Stimulated activated naive CD8-positive, alpha-beta T cell treated with anti-CD3 and anti-CD28 coated beads, Interleukin-15, Interleukin-2, amounts not matched to agents 100 ng/mL and 50 ng/mL, for 24 hours (primary cell): ENCODE results near the gene CD2.
A peak's percentile ranks its signal among the peaks of the same experiment; 100 is the strongest.

Source experiments
- H3K27ac Mint-ChIP-seq: one replicate; pipeline ENCODE4 v1.8.0; 2021; ENCODE audit warnings: mild to moderate bottlenecking, mixed read lengths
- H3K27me3 Mint-ChIP-seq: one replicate; pipeline ENCODE4 v1.8.0; 2021; ENCODE audit warnings: mixed read lengths
- H3K36me3 Mint-ChIP-seq: one replicate; pipeline ENCODE4 v1.8.0; 2021; ENCODE audit warnings: low read depth, mixed read lengths
- H3K4me1 Mint-ChIP-seq: one replicate; pipeline ENCODE4 v1.8.0; 2021; ENCODE audit warnings: low read depth, mixed read lengths
- H3K4me3 Mint-ChIP-seq: one replicate; pipeline ENCODE4 v1.8.0; 2021; ENCODE audit warnings: mild to moderate bottlenecking, mixed read lengths
- H3K9me3 Mint-ChIP-seq: one replicate; pipeline ENCODE4 v1.8.0; 2021; ENCODE audit warnings: mixed read lengths

The CD2 gene

DNA sequence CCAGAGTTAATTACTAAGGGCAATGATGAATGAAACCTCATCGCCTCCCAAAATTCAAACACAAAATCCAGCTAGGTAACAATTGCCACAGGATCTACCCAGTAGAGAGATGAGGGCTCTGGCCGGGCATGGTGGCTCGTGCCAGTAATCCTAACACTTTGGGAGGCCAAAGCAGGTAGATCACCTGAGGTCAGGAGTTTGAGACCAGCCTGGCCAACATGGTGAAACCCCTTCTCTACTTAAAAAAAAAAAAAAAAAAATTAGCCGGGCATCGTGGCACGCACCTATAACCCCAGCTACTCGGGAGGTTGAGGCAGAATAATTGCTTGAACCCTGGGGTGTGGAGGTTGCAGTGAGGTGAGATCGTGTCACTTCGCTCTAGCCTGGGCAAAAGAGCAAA is 15.8 kb downstream of the CD2 start:
- Mint-ChIP-seq H3K9me3 (peaks cover 4% of the 10 kb centered on the region), H3K27me3 (no peaks in the 10 kb centered on the region), H3K36me3 (peaks cover 82% of the 10 kb centered on the region), H3K4me1 (peaks cover 93% of the 10 kb centered on the region), H3K27ac (peak overlapping the region; percentile 100), H3K4me3 (peak overlapping the region; percentile 71)

DNA sequence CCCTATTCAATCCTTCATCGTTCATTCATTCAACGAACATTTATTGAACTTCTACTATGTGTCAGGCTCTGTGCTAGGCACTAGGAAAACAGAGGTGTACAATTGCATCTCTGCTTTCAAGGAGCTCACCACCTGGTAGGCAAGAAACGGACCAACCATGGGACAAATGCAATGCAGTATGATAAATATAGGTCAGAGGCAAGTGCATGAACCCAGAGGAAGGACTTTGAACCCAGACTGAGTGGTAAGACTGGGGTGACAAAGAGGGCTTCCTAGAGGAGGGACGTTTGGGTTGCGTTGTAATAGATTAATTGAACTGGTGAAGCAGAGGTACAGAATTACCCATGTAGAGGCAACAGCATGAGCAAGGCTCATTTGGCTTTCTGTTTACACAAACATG is 16.4 kb downstream of the CD2 start:
- Mint-ChIP-seq H3K36me3 (peaks cover 82% of the 10 kb centered on the region), H3K27me3 (no peaks in the 10 kb centered on the region), H3K4me1 (peaks cover 86% of the 10 kb centered on the region), H3K9me3 (peaks cover 4% of the 10 kb centered on the region), H3K27ac (peak overlapping the region; percentile 100), H3K4me3 (peak overlapping the region; percentile 71)

DNA sequence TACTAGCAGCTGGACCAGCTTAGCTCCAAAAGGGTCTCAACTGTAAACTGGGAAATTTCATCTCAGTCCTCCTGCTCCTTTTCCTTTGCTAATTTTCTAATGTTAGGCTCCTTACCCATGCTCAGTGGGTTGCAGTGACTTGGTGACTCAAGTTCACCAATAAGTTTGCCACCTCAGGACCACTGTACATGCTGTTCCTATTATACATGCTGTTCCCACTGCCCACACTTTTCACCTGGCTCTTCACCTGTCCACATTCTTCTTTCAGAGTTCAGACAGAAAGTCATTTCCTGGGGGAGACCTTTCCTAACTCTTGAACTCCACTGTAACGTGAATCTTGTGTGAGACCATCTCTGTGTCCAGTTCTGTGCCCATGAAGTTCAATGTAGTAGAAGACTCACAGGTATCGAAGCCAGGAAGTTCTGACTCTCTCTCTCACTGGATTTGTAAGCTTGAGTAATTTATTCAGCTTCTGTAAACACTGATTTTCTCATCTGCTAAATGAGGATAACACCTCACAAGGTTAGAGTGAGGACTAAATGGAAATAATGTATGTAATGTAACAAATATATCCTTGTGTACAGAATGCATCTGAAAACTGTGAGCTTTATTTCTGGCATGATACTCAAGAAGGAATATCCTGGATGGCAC is 17.9 kb downstream of the CD2 start:
- peak overlapping the region; percentile 100 for H3K27ac Mint-ChIP-seq
- H3K4me3 Mint-ChIP-seq = peak overlapping the region; percentile 71
- peaks cover 75% of the 10 kb centered on the region for H3K36me3 Mint-ChIP-seq
- H3K9me3 Mint-ChIP-seq = peaks cover 4% of the 10 kb centered on the region
- no peaks in the 10 kb centered on the region for H3K27me3 Mint-ChIP-seq
- peaks cover 82% of the 10 kb centered on the region for H3K4me1 Mint-ChIP-seq

DNA sequence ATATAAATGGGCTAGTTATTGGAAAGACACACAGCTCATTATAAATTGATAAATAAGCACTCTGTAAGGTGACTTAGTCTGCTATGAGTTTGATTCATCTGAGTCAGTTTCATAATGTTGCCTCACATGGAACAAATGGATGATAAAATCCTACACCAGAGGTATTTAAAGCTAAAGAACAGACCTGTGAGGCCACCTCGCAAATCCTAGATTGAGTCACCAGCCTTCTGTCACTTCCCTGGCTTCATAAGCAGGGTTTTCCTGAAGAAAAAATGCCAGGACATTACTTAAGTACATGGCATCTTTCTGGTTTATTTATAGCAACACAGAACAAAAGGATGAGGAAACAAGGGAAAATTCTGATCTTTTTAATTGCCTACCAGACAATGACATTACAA is 18.4 kb downstream of the CD2 start:
- H3K4me3 Mint-ChIP-seq = peak overlapping the region; percentile 71
- peaks cover 82% of the 10 kb centered on the region for H3K4me1 Mint-ChIP-seq
- peak overlapping the region; percentile 100 for H3K27ac Mint-ChIP-seq

DNA sequence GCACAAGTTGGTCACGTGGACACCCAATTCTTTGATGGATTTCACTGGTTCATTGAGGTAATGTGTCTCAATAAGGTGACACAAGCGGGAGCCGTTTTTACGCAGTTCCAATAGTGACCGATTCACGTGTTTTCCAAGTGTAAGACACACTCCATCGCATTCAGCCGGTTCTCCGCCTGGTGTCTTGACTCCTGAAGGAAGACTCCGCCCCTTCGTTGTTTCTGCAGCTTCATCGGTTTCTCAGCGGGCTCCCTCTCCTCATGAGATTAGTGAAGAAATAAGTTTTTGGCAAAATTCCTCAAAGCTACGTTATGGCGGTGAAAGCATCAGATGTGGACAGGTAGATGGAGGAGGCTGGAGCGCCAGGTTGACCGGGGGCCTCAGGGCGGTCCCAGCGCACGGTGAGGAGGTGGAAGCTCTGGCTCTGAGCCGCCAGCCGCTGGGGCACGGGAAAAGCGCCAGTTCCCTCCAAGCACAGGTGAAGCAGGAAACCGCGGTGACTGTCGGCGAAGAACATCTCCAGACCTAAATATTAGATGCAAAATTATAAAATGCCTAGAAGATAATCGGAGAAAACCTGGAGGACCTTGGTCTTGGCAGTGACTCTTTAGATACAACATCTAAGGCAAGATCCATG is 21.0 kb downstream of the CD2 start:
- Mint-ChIP-seq H3K4me1 (peaks cover 68% of the 10 kb centered on the region), H3K4me3 (peak overlapping the region; percentile 5), H3K27ac (peak overlapping the region; percentile 7), H3K27me3 (no peaks in the 10 kb centered on the region), H3K36me3 (peaks cover 65% of the 10 kb centered on the region), H3K9me3 (peaks cover 9% of the 10 kb centered on the region)

More for the DNA sequence above, 18.4 kb downstream of the CD2 start:
- Mint-ChIP-seq H3K9me3 (peaks cover 4% of the 10 kb centered on the region), H3K36me3 (peaks cover 73% of the 10 kb centered on the region), H3K27me3 (no peaks in the 10 kb centered on the region)

DNA sequence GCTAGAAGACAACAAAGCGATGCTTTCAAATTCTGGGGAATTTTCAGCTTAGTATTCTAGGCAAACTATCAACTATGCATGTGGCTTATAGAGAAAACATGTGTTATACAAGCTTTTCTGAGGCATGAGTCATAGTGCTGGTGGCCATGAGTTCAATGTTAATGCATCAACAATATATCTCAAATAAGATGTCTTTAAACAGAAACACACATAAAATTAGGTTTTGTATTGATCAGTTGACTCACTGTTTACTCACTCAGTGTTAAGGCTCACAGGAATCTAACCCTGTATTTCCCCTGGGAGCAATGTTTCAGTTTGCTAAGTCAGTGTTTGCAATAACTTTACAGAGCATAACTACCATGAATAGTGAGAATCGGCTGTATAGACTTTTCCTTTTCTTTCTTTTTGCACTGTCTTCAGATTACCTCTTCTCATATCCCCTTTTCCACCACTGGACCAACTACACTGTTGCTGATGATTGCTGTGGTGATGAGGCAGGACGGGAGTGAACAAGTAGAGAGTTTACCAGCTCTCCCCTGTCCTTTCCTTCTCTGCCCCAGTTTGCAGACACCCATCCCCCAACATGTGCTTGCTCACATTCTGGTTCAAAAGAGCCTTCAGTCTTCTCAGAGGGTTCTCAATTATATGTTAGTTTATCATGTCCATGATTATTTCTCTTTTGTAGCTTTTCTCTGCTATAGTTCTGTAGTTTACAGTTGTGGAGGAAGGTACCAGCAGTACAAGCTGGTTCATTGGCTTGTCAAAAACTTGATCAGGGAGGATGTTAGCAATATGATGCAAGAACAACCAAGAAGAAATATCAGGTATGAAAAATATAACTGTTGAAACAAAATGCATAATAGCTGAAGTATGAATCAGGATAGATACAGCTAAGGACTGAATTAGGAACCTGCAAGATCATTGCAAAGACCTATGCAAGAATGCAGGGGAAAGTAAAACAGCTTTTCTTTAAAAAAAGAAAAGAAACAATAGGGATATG is 23.9 kb downstream of the CD2 start:
- H3K4me3 Mint-ChIP-seq = peak overlapping the region; percentile 38
- peak overlapping the region; percentile 75 for H3K27ac Mint-ChIP-seq
- H3K27me3 Mint-ChIP-seq = no peaks in the 10 kb centered on the region
- peaks cover 9% of the 10 kb centered on the region for H3K9me3 Mint-ChIP-seq
- peaks cover 48% of the 10 kb centered on the region for H3K36me3 Mint-ChIP-seq
- H3K4me1 Mint-ChIP-seq = peaks cover 39% of the 10 kb centered on the region

DNA sequence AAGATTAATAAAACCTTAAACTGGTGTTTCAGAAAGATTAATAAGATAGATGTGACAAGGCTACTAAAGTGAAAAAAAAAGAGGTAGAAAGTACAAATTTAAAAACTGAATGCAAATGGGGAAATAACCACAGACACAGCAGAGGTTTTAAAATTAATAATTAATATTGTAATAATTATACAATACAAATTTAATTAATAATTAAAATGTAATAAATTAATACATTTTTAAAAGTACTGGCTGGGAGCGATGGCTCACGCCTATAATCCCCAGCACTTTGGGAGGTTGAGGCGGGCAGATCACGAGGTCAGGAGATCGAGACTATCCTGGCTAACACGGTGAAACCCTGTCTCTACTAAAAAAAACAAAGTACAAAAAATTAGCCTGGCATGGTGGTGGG is 26.8 kb downstream of the CD2 start:
- Mint-ChIP-seq H3K36me3 (peaks cover 29% of the 10 kb centered on the region), H3K4me3 (no peak overlapping the region), H3K4me1 (peaks cover 27% of the 10 kb centered on the region), H3K27me3 (no peaks in the 10 kb centered on the region), H3K9me3 (peaks cover 9% of the 10 kb centered on the region), H3K27ac (no peak overlapping the region)

DNA sequence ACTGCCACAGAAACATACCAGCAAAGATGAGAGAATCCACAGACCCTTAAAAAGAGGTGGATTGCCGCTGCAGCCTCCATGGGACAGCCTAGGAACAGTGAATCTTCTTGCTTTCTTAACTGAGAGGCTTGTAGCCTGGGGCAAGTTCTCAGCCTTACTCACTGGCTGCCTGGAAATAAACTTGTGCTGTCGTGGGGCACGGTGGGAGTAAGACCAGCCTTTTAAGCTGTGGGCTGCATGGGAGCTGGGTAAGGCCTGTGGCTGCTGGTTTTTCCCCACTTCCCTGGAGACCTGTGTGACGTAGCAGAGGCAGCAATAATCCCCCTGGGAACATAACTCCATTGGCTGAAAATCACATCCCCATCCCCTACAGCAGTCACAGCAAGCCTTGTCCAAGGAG is 30.8 kb downstream of the CD2 start:
- Mint-ChIP-seq H3K9me3 (peaks cover 14% of the 10 kb centered on the region), H3K27ac (no peak overlapping the region), H3K36me3 (peaks cover 19% of the 10 kb centered on the region), H3K27me3 (no peaks in the 10 kb centered on the region), H3K4me1 (peaks cover 24% of the 10 kb centered on the region), H3K4me3 (no peak overlapping the region)

DNA sequence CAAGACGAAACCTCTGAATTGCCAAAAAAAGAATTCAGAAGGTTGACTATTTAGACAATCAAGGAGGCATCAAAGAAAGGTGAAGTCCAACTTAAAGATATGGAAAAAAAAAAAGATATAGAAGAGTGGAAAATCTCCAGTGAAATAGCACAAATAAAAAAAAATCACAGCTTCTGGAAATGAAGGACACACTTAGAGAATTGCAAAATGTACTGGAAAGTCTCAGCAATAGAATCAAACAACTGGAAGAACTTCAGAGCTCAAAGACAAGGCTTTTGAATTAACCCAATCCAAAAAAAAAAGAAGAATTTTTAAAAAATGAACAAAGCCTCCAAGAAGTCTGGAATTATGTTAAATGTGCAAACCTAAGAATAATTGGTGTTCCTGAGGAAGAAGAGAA is 31.8 kb downstream of the CD2 start:
- no peaks in the 10 kb centered on the region for H3K27me3 Mint-ChIP-seq
- H3K4me3 Mint-ChIP-seq = no peak overlapping the region
- peaks cover 14% of the 10 kb centered on the region for H3K9me3 Mint-ChIP-seq
- H3K4me1 Mint-ChIP-seq = peaks cover 34% of the 10 kb centered on the region
- H3K27ac Mint-ChIP-seq = peak overlapping the region; percentile 53
- H3K36me3 Mint-ChIP-seq = peaks cover 14% of the 10 kb centered on the region

DNA sequence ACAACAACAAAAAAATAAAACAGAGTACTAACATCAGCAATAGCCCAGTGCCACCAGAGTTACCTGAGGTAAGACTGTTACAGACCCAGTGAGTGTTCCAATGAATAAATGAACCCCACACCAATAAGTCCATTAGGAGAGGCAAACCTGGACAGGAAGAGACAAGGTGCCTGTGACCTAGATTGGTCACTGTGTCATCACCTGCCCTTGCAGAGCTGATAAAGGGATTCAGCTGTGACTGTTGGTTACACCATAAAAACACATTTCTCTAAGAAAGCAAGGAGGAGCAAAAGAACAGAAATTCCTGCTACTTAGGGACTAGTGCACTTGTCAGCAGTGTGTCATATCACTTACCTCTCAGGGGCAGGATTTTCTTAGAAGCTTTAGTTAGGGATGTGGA is 37.5 kb downstream of the CD2 start:
- no peak overlapping the region for H3K27ac Mint-ChIP-seq
- peaks cover 5% of the 10 kb centered on the region for H3K9me3 Mint-ChIP-seq
- H3K36me3 Mint-ChIP-seq = peaks cover 14% of the 10 kb centered on the region
- no peak overlapping the region for H3K4me3 Mint-ChIP-seq
- peaks cover 62% of the 10 kb centered on the region for H3K4me1 Mint-ChIP-seq
- no peaks in the 10 kb centered on the region for H3K27me3 Mint-ChIP-seq

DNA sequence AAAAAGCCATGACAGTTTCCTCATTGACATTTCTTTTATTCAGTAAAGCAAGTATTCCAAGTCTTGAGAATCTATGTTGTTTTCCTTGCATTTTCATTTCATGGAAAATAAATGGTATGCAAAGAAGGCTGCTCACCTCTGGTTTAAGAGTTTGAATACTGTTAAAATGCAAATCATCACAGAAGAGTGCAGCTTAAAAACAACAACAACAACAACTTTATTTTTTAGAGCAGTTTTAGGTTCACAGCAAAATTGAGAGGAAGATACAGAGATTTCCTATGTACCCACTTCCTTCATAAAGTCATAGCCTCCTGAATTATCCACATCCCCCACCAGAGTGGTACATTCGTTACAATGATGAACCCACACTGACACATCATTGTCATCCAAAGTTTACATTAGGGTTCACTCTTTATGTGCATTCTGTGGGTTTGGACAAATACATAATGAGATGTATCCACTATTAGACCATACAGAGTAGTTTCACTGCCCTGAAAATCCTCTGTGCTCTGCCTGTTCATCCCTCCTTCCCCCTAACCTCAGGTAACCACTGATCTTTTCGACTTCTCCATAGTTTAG is 39.2 kb downstream of the CD2 start:
- peaks cover 65% of the 10 kb centered on the region for H3K4me1 Mint-ChIP-seq
- peaks cover 5% of the 10 kb centered on the region for H3K9me3 Mint-ChIP-seq
- H3K27me3 Mint-ChIP-seq = no peaks in the 10 kb centered on the region
- H3K36me3 Mint-ChIP-seq = peaks cover 27% of the 10 kb centered on the region
- no peak overlapping the region for H3K4me3 Mint-ChIP-seq
- no peak overlapping the region for H3K27ac Mint-ChIP-seq

DNA sequence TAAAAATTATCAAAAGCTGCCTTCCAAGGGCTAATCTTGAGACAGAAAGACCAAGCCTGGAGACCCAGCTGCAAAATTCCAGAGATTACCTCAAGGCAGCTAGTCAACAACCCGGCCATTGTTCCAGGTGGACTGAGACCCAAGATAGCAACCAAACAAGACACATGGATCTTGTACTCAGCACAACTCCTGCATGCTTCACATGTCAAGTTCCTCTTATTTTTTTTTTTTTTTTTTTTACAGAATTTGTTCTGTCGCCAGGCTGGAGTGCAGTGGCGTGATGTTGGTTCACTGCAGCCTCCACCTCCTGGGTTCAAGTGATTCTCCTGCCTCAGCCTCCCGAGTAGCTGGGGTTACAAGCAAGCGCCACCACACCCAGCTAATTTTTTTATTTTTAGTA is 40.1 kb downstream of the CD2 start:
- no peak overlapping the region for H3K27ac Mint-ChIP-seq
- H3K4me3 Mint-ChIP-seq = no peak overlapping the region
- no peaks in the 10 kb centered on the region for H3K27me3 Mint-ChIP-seq
- H3K9me3 Mint-ChIP-seq = peaks cover 5% of the 10 kb centered on the region
- peaks cover 65% of the 10 kb centered on the region for H3K4me1 Mint-ChIP-seq
- H3K36me3 Mint-ChIP-seq = peaks cover 33% of the 10 kb centered on the region

DNA sequence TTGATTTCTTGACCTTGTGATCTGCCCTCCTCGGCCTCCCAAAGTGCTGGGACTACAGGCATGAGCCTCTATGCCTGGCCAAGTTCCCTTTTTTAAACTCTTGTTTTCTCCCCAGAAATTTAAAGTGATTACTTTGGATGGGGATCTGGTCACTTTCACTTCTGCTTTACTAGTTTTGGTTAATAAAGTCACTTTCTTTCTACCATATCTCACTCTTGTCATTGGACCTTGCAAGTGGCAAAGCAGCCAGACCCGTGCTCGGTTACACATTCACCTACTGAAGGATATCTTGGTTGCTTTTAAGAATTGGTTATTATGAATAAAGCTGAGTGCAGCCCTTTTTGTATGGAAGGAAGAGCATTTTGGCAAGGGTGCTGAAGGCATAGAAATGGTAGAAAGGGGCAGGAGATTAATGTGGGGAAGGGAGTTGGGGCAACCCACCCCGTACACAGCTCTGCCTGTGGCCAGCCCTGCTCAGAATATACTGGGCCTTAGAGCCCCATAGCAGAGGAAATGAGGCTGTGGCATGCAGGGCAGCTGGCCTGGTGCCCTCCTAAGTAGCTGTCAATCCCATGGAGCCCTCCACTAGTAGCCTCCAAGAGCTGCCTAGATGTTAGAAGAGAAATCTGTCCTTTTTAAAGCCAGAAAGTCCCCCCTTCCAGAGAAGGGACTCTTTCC is 40.7 kb downstream of the CD2 start:
- peaks cover 5% of the 10 kb centered on the region for H3K9me3 Mint-ChIP-seq
- peaks cover 66% of the 10 kb centered on the region for H3K4me1 Mint-ChIP-seq
- H3K4me3 Mint-ChIP-seq = no peak overlapping the region
- peaks cover 37% of the 10 kb centered on the region for H3K36me3 Mint-ChIP-seq
- H3K27me3 Mint-ChIP-seq = no peaks in the 10 kb centered on the region
- H3K27ac Mint-ChIP-seq = no peak overlapping the region

DNA sequence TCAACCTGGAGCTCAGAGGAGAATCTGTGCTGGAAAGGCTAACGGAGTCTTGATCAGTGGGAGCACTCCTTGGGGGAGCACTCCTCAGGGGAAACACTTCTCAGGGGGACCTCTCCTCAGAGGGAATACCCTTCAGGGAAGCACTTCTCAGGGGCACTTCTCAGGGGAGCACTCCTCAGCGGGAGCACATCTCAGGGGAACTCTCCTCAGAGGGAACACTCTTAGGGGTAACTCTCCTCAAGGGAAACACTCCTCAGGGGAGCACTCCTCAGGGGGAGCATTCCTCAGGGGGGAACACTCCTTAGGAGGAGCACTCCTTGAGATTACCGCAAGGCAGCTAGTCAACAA is 41.2 kb downstream of the CD2 start:
- Mint-ChIP-seq H3K4me1 (peaks cover 66% of the 10 kb centered on the region), H3K27ac (no peak overlapping the region), H3K4me3 (no peak overlapping the region), H3K36me3 (peaks cover 42% of the 10 kb centered on the region), H3K27me3 (no peaks in the 10 kb centered on the region), H3K9me3 (peaks cover 5% of the 10 kb centered on the region)
